LNCaP clone FGC (cell line): Measurements from ENCODE around the gene C16orf95.
A peak's percentile ranks its signal among the peaks of the same experiment; 100 is the strongest.

ENCODE experiments used
- DNase-seq: peaks from one replicate; pipeline ENCODE4 v3.0.0-alpha.2; 2011; ENCODE audit warnings: low read depth
- H3K4me3 ChIP-seq: 2 replicates; pipeline ENCODE4 v1.5.1; 2011; ENCODE audit warnings: mild to moderate bottlenecking, low read depth, low read length, control low read depth
- TF ChIP-seq, protein P1 (sequence below): IDR thresholded peaks from 2 replicates; pipeline ENCODE4 v1.5.1; 2012; ENCODE audit warnings: mild to moderate bottlenecking; ENCODE audit not compliant: control insufficient read depth, insufficient read depth; ENCODE audit errors: extremely low read depth

Gene C16orf95

GRCh38 chr16:87305505-87306391 is 11.4 kb downstream of the C16orf95 start:
- no peak overlapping the region for H3K4me3 ChIP-seq
- no peak for DNase-seq
- TF ChIP-seq, protein P1, sequence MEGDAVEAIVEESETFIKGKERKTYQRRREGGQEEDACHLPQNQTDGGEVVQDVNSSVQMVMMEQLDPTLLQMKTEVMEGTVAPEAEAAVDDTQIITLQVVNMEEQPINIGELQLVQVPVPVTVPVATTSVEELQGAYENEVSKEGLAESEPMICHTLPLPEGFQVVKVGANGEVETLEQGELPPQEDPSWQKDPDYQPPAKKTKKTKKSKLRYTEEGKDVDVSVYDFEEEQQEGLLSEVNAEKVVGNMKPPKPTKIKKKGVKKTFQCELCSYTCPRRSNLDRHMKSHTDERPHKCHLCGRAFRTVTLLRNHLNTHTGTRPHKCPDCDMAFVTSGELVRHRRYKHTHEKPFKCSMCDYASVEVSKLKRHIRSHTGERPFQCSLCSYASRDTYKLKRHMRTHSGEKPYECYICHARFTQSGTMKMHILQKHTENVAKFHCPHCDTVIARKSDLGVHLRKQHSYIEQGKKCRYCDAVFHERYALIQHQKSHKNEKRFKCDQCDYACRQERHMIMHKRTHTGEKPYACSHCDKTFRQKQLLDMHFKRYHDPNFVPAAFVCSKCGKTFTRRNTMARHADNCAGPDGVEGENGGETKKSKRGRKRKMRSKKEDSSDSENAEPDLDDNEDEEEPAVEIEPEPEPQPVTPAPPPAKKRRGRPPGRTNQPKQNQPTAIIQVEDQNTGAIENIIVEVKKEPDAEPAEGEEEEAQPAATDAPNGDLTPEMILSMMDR = no peak

DNA sequence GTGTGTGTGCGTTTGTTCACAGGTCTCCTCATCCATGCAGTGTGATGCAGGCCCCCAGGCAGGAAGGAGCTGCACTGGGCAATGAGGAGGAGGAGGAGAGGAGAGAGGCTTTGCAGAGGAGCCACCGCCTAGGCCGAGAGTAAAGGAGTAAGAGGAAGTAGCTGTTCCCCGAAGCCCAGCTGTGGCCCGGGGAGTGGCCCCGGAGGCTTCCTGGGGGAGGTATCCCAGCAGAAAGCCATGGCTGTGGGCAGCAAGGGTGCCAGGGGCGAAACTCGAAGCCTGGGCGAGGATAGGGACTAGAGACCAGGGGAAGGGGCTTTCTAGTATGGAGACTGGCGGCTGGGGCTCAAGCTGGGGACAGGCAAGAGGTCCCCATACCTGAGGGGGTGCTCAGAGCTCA is 12.2 kb downstream of the C16orf95 start:
- DNase-seq = no peak
- no peak overlapping the region for H3K4me3 ChIP-seq
- TF ChIP-seq, protein P1 = no peak

- H3K4me3 ChIP-seq = no peak overlapping the region
- DNase-seq = no peak
- TF ChIP-seq, protein P1 = no peak
Observed at GRCh38 chr16:87303962-87304521, 13.2 kb downstream of the C16orf95 start.

DNA sequence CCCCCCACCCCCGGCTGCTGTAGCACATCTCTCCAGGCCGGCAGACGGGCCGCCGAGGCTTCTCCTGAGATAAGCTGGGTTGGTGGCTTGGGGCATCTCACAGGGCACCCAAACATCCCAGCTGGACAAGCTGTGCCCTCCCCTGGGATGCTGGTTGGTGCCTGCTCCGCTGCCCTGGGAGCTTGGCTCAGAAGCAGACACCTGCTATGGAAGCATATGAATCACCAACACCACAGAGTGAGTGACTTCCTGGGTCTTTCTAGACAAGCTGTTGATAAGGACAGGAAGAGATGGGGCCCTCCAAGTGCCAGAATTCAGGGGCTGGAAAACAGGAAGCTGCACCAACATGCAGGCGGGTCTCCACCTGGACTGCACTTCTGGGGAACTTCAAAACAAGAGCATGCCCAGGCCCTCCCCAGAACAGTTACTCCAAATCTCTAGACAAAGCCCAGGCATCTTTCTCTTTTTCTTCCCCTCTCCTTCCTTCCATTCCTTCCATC is 13.7 kb downstream of the C16orf95 start:
- no peak for DNase-seq
- TF ChIP-seq, protein P1 = no peak
- H3K4me3 ChIP-seq = no peak overlapping the region

- TF ChIP-seq, protein P1 = no peak
- no peak overlapping the region for H3K4me3 ChIP-seq
- DNase-seq = no peak
Observed at GRCh38 chr16:87298857-87299465, 18.2 kb downstream of the C16orf95 start.

- H3K4me3 ChIP-seq = no peak overlapping the region
- TF ChIP-seq, protein P1 = peak; percentile 52
- no peak for DNase-seq
Observed at GRCh38 chr16:87297918-87298631, 19.1 kb downstream of the C16orf95 start.
